Brain microvascular endothelial cell (primary cell): ENCODE results near the gene PFDN1.

ENCODE experiments used
- DNase-seq: peaks from one replicate; pipeline ENCODE4 v3.0.0-alpha.2; 2020
- H3K27ac ChIP-seq: fragments of 250-450 bp; sonication (Bioruptor Pico); 2 replicates; pipeline ENCODE4 v1.5.1; 2020; ENCODE audit warnings: mild to moderate bottlenecking, moderate library complexity
- H3K27me3 ChIP-seq: fragments of 250-450 bp; sonication (Bioruptor Pico); replicated peaks from 2 replicates; pipeline ENCODE4 v1.5.1; 2020; ENCODE audit warnings: mild to moderate bottlenecking
- H3K36me3 ChIP-seq: fragments of 250-450 bp; sonication (Bioruptor Pico); replicated peaks from 2 replicates; pipeline ENCODE4 v1.5.1; 2020; ENCODE audit warnings: mild to moderate bottlenecking
- H3K4me3 ChIP-seq: 2 replicates; pipeline ENCODE4 v1.5.1; 2011; ENCODE audit warnings: low read depth, mild to moderate bottlenecking, control low read depth, low read length, moderate library complexity
- in situ Hi-C: cut with HindIII; loops from 2 replicates; pipeline ENCODE4 v1.10.0; 2017; ENCODE audit warnings: low sequenced_read_pairs, low pct_ligation_motif_present
- TF ChIP-seq, protein P1 (sequence below): IDR thresholded peaks from 2 replicates; pipeline ENCODE4 v1.5.1; 2011; ENCODE audit warnings: low read depth, mild to moderate bottlenecking, moderate library complexity, low read length, control low read depth, inconsistent platforms; ENCODE audit errors: missing control alignments

Gene PFDN1

DNA sequence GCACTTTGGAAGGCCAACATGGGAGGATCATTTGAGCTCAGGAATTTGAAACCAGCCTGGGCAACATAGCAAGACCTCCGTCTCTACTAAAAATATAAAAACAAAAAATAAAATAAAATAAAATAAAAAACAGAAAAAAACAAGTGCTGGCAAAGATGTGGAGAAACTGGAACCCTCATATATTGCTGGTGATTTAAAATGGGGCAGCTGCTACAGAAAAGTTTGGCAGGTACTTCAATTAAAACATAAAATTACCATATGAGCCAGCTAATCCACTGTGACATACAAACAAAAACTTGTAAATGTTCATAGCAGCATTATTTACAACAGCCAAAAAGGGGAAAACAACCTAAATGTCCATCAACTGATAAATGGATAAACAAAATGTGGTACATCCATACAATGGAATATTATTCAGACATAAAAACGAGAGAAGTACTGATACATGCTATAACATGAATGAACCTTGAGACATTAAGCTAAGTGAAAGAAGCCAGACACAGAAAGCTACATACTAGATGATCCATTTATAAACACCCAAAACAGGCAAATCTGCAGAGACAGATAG, 42.7 kb downstream of the PFDN1 start:
- Histone ChIP-seq H3K36me3 (peaks cover 4% of the 10 kb centered on the region), H3K27me3 (no peaks in the 10 kb centered on the region), H3K4me3 (no peak overlapping the region), H3K27ac (peak overlapping the region; percentile 71)
- DNase-seq, result no peak
- in situ Hi-C loops, result no loop called here
- TF ChIP-seq, protein P1, sequence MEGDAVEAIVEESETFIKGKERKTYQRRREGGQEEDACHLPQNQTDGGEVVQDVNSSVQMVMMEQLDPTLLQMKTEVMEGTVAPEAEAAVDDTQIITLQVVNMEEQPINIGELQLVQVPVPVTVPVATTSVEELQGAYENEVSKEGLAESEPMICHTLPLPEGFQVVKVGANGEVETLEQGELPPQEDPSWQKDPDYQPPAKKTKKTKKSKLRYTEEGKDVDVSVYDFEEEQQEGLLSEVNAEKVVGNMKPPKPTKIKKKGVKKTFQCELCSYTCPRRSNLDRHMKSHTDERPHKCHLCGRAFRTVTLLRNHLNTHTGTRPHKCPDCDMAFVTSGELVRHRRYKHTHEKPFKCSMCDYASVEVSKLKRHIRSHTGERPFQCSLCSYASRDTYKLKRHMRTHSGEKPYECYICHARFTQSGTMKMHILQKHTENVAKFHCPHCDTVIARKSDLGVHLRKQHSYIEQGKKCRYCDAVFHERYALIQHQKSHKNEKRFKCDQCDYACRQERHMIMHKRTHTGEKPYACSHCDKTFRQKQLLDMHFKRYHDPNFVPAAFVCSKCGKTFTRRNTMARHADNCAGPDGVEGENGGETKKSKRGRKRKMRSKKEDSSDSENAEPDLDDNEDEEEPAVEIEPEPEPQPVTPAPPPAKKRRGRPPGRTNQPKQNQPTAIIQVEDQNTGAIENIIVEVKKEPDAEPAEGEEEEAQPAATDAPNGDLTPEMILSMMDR, result no peak

DNA sequence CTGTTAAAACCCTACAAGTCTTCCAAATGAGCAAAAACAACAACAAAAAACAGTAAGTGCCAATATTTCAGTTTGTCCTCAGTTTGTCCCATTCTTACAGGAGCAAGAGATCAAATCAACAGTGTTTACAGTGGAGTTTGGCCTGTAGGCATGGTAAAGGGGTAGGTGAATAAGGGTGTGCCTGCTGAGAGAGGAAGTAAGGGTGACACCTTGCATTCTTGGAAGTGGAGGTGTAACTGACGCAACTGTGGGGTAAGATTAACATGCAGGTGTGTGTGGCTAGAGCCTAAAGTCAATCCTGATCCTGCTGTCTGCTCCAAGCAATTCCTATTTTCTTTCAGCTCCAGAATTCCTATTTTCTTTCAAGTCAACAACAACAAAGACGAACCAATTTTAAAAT, 43.4 kb downstream of the PFDN1 start:
- Histone ChIP-seq H3K36me3 (peaks cover 4% of the 10 kb centered on the region), H3K27ac (no peak overlapping the region), H3K4me3 (no peak overlapping the region), H3K27me3 (no peaks in the 10 kb centered on the region)
- no peak for DNase-seq
- TF ChIP-seq, protein P1, result no peak
- in situ Hi-C loops, result no loop called here

DNA sequence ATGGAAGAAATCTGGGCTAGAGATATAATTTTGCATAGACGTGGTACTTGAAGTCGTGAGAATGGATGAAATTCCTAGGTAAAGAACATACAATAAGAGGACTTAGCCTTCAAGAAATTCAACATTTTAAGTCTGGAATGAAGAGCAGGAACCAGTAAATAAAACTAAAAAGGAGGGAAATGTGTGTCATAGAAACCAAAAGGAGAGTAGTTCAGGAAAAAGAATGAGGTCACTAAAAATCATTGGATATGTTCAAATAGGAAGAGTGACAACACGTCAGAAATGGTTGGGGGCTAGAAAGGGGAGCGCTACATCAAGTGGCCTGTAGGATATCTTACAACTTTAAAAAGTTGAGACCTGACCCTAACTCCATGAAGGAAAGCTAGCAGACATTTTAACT, 44.0 kb downstream of the PFDN1 start:
- no peak overlapping the region for H3K27ac ChIP-seq
- DNase-seq, result no peak
- in situ Hi-C loops, result no loop called here
- no peak overlapping the region for H3K4me3 ChIP-seq
- TF ChIP-seq, protein P1, result no peak
- H3K27me3 ChIP-seq, result no peaks in the 10 kb centered on the region
- H3K36me3 ChIP-seq, result peaks cover 4% of the 10 kb centered on the region

DNA sequence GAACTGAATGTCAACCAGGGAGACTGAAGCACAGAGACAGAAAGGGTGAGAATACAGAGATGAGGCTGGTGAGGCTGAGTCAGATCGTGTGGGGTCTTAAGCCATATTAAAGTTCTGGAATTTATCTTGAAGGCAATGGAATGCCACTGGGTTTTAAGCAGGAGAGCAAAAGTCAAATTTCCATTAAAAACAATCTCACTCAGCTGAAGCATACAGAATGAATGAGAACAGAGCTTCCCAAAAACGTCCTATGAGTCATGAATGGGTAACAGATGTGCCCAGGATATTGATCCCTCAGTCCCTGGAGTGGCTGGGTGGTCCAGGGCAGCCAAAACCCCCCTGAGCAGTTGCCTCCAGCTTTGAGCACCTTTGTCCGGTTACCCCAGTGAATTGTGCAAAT, 44.9 kb downstream of the PFDN1 start:
- Histone ChIP-seq H3K36me3 (peaks cover 4% of the 10 kb centered on the region), H3K4me3 (no peak overlapping the region), H3K27me3 (no peaks in the 10 kb centered on the region), H3K27ac (no peak overlapping the region)
- no peak for DNase-seq
- in situ Hi-C loops, result no loop called here
- TF ChIP-seq, protein P1, result no peak

DNA sequence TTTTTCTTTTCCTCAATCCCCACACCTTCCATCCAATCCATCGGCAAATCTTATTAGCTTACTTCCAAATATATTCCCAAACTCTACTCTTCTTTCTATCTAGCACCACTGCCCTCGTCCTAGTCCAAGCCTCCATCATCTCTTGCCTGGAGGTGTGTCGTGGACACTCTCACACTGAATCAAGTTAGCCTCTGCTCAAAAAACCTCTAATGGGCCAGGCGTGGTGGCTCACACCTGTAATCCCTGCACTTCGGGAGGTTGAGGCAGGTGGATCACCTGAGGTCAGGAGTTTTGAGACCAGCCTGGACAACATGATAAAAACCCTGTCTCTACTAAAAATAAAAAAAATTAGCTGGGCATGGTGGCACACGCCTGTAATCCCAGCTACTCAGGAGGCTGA, 46.2 kb downstream of the PFDN1 start:
- Histone ChIP-seq H3K36me3 (peaks cover 4% of the 10 kb centered on the region), H3K27me3 (no peaks in the 10 kb centered on the region), H3K27ac (no peak overlapping the region), H3K4me3 (no peak overlapping the region)
- TF ChIP-seq, protein P1, result no peak
- in situ Hi-C loops, result no loop called here
- no peak for DNase-seq
